Astrocyte of the cerebellum (primary cell): ENCODE data around the gene SFRP2.

Experiments
- DNase-seq: peaks from one replicate; pipeline ENCODE4 v3.0.0-alpha.2; 2011; ENCODE audit warnings: low read depth
- H3K4me3 ChIP-seq: 2 replicates; pipeline ENCODE4 v1.5.1; 2011; ENCODE audit warnings: mild to moderate bottlenecking, low read depth, low read length, moderate library complexity
- in situ Hi-C: cut with HindIII; loops from 2 replicates; pipeline ENCODE4 v1.10.0; 2017; ENCODE audit warnings: low sequenced_read_pairs
- TF ChIP-seq, protein P1 (sequence below): IDR thresholded peaks from 2 replicates; pipeline ENCODE4 v1.5.1; 2012; ENCODE audit warnings: low read length, low read depth, moderate library complexity, mild to moderate bottlenecking; ENCODE audit errors: missing control alignments

The SFRP2 gene

DNA sequence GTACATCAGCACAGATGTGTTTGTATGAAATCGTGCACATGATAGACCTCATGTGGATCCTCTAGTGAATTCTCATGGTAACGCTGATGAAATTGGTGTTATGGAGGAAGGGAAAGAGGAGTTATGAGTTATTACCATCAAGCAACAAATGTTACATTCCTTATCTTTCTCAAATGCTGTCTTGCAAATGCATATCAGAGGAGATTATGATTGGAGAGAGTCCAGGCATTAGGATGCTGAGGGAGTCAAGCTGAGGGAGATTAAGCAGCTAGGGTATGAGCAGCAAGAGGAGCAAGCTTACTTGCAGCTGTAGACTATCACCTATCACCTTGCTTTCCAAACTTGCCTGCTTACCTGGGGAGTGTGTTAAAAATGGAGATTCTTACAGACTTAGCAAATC, 36.8 kb upstream of the SFRP2 start:
- no peak for DNase-seq
- no peak overlapping the region for H3K4me3 ChIP-seq
- TF ChIP-seq, protein P1, sequence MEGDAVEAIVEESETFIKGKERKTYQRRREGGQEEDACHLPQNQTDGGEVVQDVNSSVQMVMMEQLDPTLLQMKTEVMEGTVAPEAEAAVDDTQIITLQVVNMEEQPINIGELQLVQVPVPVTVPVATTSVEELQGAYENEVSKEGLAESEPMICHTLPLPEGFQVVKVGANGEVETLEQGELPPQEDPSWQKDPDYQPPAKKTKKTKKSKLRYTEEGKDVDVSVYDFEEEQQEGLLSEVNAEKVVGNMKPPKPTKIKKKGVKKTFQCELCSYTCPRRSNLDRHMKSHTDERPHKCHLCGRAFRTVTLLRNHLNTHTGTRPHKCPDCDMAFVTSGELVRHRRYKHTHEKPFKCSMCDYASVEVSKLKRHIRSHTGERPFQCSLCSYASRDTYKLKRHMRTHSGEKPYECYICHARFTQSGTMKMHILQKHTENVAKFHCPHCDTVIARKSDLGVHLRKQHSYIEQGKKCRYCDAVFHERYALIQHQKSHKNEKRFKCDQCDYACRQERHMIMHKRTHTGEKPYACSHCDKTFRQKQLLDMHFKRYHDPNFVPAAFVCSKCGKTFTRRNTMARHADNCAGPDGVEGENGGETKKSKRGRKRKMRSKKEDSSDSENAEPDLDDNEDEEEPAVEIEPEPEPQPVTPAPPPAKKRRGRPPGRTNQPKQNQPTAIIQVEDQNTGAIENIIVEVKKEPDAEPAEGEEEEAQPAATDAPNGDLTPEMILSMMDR, result no peak
- in situ Hi-C loops, result no loop called here

DNA sequence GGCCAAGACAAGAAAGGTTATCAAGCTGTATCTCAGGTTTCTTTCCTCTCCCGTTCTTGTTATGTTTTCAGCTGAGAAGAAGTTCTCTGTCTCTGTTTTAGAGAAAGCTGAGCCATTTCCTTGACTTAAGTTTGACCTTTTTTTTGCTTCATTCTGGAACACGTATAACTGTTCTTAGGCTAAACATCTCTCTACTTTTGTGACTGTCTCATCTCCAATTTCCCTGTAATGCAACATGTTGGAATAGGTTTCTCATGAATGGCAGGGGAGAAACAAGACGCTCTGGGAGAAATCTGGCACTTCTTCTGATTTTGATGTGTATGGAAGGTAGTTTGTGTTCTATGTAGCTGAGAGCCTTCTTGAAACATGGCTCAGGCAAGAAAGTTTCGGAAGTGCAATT, 36.2 kb upstream of the SFRP2 start:
- in situ Hi-C loops, result no loop called here
- H3K4me3 ChIP-seq, result no peak overlapping the region
- TF ChIP-seq, protein P1, result no peak
- no peak for DNase-seq

DNA sequence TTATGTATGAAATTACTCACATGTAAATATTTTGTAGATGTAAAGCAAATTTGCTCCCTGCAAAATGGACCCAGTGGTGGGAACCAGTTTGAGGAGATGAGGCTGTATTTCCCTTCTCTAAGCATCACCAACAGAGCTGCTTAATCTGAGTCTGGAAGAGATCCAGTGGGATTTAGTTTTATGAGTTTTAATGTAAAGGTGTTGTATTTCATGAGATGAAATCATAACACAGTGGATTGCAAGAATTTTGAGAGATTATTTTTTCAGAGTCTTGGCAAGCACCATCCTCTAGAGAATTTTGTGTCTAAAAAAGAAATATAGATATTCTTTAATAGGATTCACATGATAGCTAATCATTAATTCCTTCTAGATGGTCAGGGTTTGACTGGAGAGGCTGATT, 35.6 kb upstream of the SFRP2 start:
- in situ Hi-C loops, result no loop called here
- no peak for DNase-seq
- no peak overlapping the region for H3K4me3 ChIP-seq
- TF ChIP-seq, protein P1, result no peak

DNA sequence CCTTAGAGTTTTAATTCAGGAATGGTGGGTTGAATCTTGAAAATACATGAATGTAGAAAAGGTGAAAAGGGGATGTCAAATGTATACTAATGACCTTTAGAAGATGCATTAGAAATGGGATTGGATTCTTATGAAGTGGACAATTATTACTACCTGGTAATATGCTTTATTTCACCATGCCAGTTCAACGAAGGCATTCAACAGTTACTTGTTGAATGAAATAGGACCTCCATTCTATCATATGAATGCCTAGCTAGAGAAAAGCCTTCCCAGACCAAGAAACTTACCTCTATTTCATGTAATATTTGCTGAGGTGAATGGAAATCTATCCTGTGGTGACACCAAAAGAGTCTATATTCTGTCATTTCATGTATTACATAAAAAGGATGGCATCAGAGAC, 34.6 kb upstream of the SFRP2 start:
- in situ Hi-C loops, result no loop called here
- TF ChIP-seq, protein P1, result no peak
- DNase-seq, result no peak
- H3K4me3 ChIP-seq, result no peak overlapping the region

DNA sequence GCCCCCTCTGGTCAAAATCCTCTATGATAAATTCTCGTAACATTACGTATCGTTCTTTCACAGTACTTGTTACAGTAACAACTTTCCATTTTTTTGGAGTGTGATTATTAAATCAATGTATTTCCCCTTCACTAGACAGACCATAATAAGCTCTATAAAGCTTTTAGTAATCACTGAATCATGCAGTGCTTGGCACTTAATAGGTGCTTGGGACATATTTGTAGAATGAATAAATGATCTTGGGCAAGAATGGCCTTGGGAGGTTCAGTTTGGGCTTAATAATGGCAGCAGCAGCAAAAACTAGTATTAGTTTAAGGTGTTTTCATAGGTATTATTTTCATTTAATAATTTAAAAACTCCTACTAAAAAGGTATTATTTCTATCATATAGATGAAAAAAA, 33.4 kb upstream of the SFRP2 start:
- in situ Hi-C loops, result no loop called here
- DNase-seq, result no peak
- TF ChIP-seq, protein P1, result no peak
- no peak overlapping the region for H3K4me3 ChIP-seq

DNA sequence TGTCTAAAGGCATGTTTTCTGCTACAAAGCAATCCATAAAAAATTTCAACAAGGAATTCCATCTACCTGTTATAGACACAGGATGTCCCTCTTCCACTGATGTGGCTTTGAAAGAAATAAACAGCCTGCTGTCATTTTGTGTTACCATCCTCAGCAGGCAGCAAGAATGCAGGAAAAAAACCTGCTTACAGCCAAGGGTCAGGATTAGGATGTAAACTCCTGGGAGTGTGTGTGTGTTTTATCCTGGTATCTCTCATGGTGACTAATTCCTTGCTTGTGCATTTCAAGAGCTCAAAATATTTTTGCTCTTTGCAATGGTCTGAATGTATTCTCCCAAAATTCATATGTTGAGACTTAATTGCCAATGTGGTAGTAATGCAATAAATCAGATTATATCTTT, 28.6 kb upstream of the SFRP2 start:
- H3K4me3 ChIP-seq, result no peak overlapping the region
- TF ChIP-seq, protein P1, result no peak
- in situ Hi-C loops, result no loop called here
- DNase-seq, result no peak

DNA sequence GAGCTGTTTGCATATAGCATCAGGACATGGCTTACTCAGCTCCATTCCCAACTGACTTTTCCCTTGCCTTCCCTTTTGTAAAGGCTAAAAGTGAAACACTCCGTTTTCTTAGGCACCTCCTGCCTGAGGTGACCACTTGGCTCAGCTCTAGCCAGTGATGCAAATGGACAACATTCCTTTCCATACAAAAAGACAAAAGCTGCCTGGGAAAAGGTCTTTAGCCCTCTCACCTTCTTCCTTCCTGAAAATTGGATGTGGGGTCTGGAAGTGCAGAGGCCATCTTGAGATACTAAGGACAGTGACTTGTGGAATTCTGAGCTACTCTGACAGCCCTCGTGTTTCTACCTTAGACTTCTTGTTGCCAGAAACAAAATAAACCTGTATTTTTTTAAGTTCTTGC, 27.7 kb upstream of the SFRP2 start:
- TF ChIP-seq, protein P1, result no peak
- DNase-seq, result no peak
- H3K4me3 ChIP-seq, result no peak overlapping the region
- in situ Hi-C loops, result no loop called here
